KMS-11 (cell line): ENCODE results near the gene CDK5RAP1.
"Not testable (repeated sequence)": the region's sequence is repeated elsewhere in the genome, so short reads cannot be mapped to it uniquely, and the experiment has no call there.

ENCODE experiments used
- H2AFZ ChIP-seq: fragments of 200-600 bp; sonication (generic); 2 replicates; pipeline ENCODE4 v1.6.1; 2016; ENCODE audit warnings: antibody characterized with exemption, mixed run types, low read depth
- H3K27ac ChIP-seq: fragments of 200-600 bp; sonication (generic); 2 replicates; pipeline ENCODE4 v1.6.1; 2016; ENCODE audit warnings: mild to moderate bottlenecking, mixed run types
- H3K27me3 ChIP-seq: fragments of 200-600 bp; sonication (generic); 2 replicates; pipeline ENCODE4 v1.6.1; 2017; ENCODE audit warnings: mild to moderate bottlenecking, low read depth, mixed run types, moderate library complexity; ENCODE audit not compliant: insufficient read depth
- H3K36me3 ChIP-seq: fragments of 200-600 bp; sonication (generic); 2 replicates; pipeline ENCODE4 v1.6.1; 2017; ENCODE audit warnings: mild to moderate bottlenecking, mixed run types; ENCODE audit not compliant: insufficient read depth
- H3K4me1 ChIP-seq: fragments of 200-600 bp; sonication (generic); 2 replicates; pipeline ENCODE4 v1.6.1; 2016; ENCODE audit warnings: mild to moderate bottlenecking, low read depth, mixed run types; ENCODE audit not compliant: poor library complexity, severe bottlenecking
- H3K4me2 ChIP-seq: fragments of 200-600 bp; sonication (generic); 2 replicates; pipeline ENCODE4 v1.7.0; 2016; ENCODE audit warnings: mild to moderate bottlenecking, mixed run types
- H3K4me3 ChIP-seq: fragments of 200-600 bp; sonication (generic); IDR thresholded peaks from 2 replicates; pipeline ENCODE4 v1.6.1; 2017; ENCODE audit warnings: low read depth, low read length, mixed read lengths; ENCODE audit not compliant: insufficient read depth
- H3K79me2 ChIP-seq: fragments of 200-600 bp; sonication (generic); 2 replicates; pipeline ENCODE4 v1.6.1; 2016; ENCODE audit warnings: low read depth, mixed run types; ENCODE audit not compliant: insufficient read depth
- H3K9ac ChIP-seq: fragments of 200-600 bp; sonication (generic); 2 replicates; pipeline ENCODE4 v1.6.1; 2016; ENCODE audit warnings: mild to moderate bottlenecking, mixed run types
- H4K20me1 ChIP-seq: fragments of 200-600 bp; sonication (generic); 2 replicates; pipeline ENCODE4 v1.6.1; 2016; ENCODE audit warnings: mild to moderate bottlenecking, mixed run types; ENCODE audit not compliant: insufficient read depth
- CTCF ChIP-seq: fragments of 200-600 bp; sonication (generic); conservative IDR thresholded peaks from 2 replicates; pipeline ENCODE4 v1.6.1; 2017; ENCODE audit warnings: low read depth, mild to moderate bottlenecking, antibody characterized with exemption, low read length, moderate library complexity, mixed read lengths

The CDK5RAP1 gene

DNA sequence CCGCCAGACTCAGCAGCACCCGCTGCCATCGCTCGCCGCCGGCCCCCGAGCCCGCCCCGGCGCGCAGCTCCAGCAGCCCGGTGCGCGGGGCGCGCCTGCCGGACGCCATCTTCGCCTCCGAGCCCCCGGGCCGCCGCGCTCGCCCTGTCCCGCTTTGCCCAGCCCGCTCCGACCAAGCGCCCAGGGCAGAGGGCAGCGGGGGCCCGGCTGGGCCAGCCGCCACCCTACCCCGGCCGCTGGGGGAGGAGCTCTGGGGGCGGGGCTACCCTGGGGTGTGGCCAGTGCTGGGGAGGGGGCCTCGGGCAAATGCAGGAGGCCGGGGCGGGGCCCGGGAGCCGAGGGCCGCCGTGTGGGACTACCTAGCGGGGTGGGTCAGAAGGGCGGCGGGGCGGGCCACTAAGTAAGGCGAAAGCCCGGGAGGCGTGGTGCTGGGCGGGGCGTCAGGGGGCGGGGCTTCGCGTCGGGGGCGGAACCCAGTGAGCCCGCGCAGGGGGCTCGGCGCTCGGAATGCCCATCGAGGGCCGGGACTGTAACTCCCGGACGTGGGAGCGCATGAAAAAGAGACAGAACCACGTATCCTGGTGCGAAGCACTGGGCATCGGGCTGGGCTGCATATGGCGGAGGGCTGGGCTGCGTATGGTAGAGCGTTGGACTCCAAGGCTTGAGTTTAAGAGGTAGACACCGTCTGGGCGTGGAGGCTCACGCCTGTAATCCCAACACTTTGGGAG lies 42.4 kb upstream of the CDK5RAP1 start, which contains the start of gene SNTA1:
Gene SNTA1 (minus strand): TSS at position 252 of the 728 bp plus-strand sequence. CDS start 143 bp downstream, at position 109.
- peak within 1 kb of the TSS; percentile 19; the same call in 1 of the 2 replicates for H3K9ac ChIP-seq
- H3K4me1 ChIP-seq, result peaks cover 18% of the 10 kb centered on the region
- TF ChIP-seq CTCF, result no peak
- no peaks in the 10 kb centered on the region for H3K79me2 ChIP-seq
- no peaks in the 10 kb centered on the region for H3K36me3 ChIP-seq
- no peaks in the 10 kb centered on the region for H4K20me1 ChIP-seq
- H2AFZ ChIP-seq, result peak within 1 kb of the TSS; percentile 81
- H3K4me2 ChIP-seq, result peak within 1 kb of the TSS; percentile 92
- no peak within 1 kb of the TSS for H3K4me3 ChIP-seq
- H3K27ac ChIP-seq, result peak within 1 kb of the TSS; percentile 60
- peaks cover 2% of the 10 kb centered on the region; the same call in 1 of the 2 replicates for H3K27me3 ChIP-seq

GRCh38 chr20:33443006-33443511 lies 41.7 kb upstream of the CDK5RAP1 start:
- TF ChIP-seq CTCF, result no peak
- no peaks in the 10 kb centered on the region for H3K79me2 ChIP-seq
- H3K27ac ChIP-seq, result no peak overlapping the region
- peaks cover 2% of the 10 kb centered on the region; the same call in 1 of the 2 replicates for H3K27me3 ChIP-seq
- no peak overlapping the region for H3K9ac ChIP-seq
- H3K4me2 ChIP-seq, result peak overlapping the region; percentile 92
- peak overlapping the region; percentile 65 for H2AFZ ChIP-seq
- no peak overlapping the region for H3K4me3 ChIP-seq
- no peaks in the 10 kb centered on the region for H4K20me1 ChIP-seq
- peaks cover 23% of the 10 kb centered on the region for H3K4me1 ChIP-seq
- no peaks in the 10 kb centered on the region for H3K36me3 ChIP-seq

DNA sequence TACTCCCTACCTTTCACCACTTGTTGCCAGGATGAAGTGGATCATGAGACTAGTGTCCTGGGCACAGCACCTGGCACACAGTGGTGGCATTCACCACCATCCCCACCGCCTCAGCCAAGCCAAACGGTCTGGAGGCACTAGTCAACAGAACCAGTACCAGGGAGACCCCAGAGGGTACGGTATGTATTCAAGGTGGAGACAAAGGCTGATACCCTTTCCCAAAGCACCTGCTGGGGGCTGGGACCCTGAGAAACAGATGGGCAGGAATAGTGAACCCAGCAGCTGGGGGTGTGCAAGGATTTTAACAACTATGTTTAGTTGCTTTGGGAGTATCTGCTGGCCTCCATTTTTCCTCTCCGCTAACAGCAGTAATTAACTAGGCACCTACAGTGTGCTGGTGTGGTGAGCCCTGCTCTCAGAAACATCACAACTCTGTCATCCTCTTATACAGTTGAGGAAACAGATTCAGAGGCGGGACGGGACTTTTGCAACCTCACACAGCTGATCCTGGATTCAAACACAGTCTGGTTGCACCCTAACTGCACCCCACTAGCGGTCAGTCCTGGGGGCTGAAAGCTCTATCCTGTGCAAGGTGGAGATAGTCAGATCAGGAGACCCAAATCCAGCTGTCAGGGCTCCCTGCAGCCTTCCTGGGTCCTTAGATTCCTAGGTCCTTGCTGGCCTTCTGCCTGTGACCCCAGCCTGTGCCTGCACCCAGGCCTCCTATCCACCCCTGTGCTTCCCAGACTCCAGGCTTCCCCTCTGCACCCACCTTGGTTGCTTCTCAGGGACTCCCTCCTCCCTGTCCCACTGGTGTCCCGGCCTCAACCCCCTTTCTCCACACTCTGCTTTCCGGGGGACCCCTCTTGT lies 41.1 kb upstream of the CDK5RAP1 start:
- Histone ChIP-seq H2AFZ (peak overlapping the region; percentile 65), H3K4me2 (peak overlapping the region; percentile 92), H3K27me3 (peaks cover 2% of the 10 kb centered on the region; the same call in 1 of the 2 replicates), H4K20me1 (no peaks in the 10 kb centered on the region), H3K36me3 (no peaks in the 10 kb centered on the region), H3K9ac (no peak overlapping the region), H3K27ac (no peak overlapping the region), H3K4me1 (peaks cover 23% of the 10 kb centered on the region), H3K79me2 (no peaks in the 10 kb centered on the region), H3K4me3 (no peak overlapping the region)
- TF ChIP-seq CTCF, result no peak

- Histone ChIP-seq H3K27ac (no peak overlapping the region), H4K20me1 (no peaks in the 10 kb centered on the region), H3K36me3 (no peaks in the 10 kb centered on the region), H3K9ac (no peak overlapping the region), H3K4me1 (peaks cover 23% of the 10 kb centered on the region), H3K79me2 (no peaks in the 10 kb centered on the region), H3K27me3 (peaks cover 2% of the 10 kb centered on the region; the same call in 1 of the 2 replicates), H2AFZ (no peak overlapping the region), H3K4me2 (no peak overlapping the region), H3K4me3 (no peak overlapping the region)
- no peak for TF ChIP-seq CTCF
Observed at GRCh38 chr20:33441142-33441955, 40.0 kb upstream of the CDK5RAP1 start.

- H3K4me2 ChIP-seq, H4K20me1 ChIP-seq, H3K27me3 ChIP-seq, H3K9ac ChIP-seq, H3K36me3 ChIP-seq, H3K79me2 ChIP-seq, H3K27ac ChIP-seq, H2AFZ ChIP-seq, H3K4me3 ChIP-seq: not testable (repeated sequence)
- peaks cover 23% of the 10 kb centered on the region for H3K4me1 ChIP-seq
Observed at GRCh38 chr20:33440562-33440961, 39.2 kb upstream of the CDK5RAP1 start.
